ENCODE results near the gene MX1. TPM values are rescaled to one million over a fixed set of nuclear protein-coding genes. Genes with fewer than 3 reads are reported as not detected.

Gene MX1
- total RNA-seq, 1 donor from 2014 or later = 25.5 TPM

DNA sequence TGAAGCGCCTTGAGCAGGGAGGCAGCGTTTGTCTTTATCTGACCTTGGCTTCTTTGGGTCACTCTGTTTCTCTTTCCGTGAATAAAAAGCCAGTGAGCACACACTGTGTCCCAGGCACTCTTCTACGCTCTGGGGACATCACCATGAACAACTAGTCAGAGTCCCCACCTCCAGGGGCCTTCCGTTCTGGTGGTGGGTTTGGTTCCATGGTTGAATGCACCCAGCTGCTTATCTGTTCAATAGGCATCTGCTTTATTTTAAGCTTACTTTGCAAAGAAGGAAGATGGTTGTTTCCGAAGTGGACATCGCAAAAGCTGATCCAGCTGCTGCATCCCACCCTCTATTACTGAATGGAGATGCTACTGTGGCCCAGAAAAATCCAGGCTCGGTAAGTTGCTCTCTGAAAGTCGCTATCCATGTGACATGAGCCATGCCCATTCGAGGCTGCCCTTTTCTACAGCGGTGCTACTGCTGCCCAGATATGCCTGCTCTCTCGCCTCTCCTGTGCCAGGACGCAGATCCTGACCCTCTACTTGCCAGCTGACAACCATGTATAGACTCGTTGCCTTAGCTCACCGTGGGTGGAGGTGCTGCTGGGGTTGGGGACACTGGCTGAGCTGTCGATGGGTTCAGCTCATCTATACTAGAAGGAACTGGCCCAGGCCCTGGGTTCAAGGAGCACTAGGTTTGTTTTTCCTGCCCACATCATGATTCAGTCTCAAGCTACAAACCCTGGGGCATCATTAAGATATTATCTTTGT lies 5.9 kb downstream of the MX1 start:
- no peak for DNase-seq (ENCODE audit: low spot score)

- DNase-seq (ENCODE audit: low spot score) = no peak
These were observed 6.8 kb downstream of the MX1 start for GRCh38 chr21:41432562-41433460.

DNA sequence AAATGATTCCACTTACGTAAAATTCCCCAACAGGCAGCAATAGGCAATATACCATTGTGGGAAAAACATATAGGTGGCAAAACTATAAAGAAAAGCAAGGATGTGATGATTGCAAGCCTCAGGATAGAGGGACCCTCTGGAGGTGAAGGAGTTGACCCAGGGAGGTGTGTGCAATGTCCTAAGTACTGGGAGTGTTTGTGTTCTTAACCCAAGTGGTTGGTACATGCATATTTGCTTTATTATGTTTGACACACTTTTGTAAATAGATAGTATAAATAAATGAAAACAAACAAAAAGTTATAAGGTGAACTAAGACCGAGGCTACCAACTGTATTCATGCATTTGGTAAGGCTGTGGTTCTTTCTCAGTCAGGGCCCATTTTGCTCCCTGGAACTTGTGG lies 7.5 kb downstream of the MX1 start:
- DNase-seq (ENCODE audit: low spot score) = no peak

GRCh38 chr21:41435706-41436105 lies 9.7 kb downstream of the MX1 start:
- no peak for DNase-seq (ENCODE audit: low spot score)

DNA sequence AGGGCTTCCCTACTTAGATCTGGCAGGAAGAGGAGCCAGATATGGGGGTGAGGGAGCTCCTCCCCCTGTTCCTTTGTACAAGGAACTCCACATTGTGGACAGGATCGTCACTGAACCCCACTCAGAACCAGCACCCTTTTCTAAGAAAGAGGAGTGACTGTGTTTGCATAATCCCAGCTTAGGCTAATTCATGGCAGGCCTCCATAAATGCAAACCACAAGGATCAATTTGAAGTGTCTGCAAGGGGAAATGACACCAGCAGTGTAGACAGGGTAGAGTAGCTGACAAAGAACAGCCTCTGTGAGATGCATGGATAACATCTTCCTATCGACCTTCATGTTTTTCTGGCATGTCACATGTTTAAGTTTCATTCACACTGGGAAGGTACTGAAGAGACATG lies 11.7 kb downstream of the MX1 start:
- DNase-seq (ENCODE audit: low spot score) = no peak

DNA sequence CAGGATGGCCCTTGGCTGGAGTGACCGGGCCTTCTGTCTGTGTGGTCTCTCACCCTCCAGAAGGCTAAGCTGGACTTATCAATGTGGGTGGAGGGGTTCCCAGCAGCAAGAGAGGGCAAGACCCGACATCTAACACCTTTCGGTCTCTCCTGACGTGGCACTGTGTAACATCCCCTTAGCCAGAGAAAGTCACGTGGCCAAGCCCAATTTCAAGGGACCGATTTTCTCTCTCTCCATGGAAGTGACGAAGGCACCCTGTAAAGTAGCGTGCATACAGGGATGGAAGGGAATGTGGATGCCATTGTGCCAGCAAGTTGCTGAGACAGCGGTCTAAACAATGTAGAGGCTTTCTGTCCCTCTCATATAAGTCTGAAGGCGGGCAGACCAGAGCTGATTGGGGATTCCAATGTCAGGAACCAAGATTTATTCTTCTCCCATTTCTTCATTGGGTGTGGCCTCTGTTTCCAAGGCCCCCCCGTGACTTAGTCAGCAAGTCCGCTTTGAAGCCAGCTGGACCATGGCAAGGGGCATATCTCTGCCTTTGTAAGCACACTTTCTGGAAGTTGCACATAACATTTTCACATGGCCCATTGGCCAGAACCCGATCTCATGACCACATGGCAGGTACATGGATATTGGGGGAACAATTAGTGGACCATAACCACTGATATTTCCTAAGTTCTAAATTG lies 12.5 kb downstream of the MX1 start:
- no peak for DNase-seq (ENCODE audit: low spot score)

DNA sequence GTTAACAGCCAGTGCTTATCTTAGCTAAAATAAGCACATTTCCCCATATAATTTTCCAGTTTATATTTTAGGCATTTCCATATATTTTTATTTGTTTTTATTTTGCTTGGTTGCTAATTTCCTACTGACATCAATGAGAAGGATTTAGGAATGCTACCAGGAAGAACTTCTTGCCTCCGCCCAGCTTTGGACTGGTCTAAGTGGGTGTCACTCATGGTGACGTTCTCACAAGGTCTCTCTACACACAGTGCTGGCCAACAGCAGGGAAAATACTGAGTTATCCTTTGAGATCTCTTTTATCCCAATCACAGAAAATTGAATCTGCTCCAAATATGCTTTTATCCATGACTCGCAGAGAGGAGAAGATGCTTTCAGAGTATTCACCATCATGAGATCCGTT lies 13.2 kb downstream of the MX1 start:
- DNase-seq (ENCODE audit: low spot score) = peak; percentile 12

DNA sequence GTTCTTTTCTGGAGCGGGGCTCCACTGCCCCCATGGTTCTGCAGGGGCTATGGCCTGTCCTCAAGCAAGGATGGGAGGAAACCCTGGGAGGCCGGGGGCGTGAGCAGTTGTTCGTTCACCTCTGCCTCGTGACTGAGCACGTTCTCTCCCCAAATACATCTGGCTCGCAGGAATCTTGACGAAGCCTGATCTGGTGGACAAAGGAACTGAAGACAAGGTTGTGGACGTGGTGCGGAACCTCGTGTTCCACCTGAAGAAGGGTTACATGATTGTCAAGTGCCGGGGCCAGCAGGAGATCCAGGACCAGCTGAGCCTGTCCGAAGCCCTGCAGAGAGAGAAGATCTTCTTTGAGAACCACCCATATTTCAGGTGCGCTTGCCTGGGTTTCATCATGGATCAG lies 15.5 kb downstream of the MX1 start:
- DNase-seq (ENCODE audit: low spot score) = no peak

- DNase-seq (ENCODE audit: low spot score) = no peak
These were observed 16.6 kb downstream of the MX1 start for GRCh38 chr21:41442481-41443186.

GRCh38 chr21:41443562-41443961 lies 17.5 kb downstream of the MX1 start:
- no peak for DNase-seq (ENCODE audit: low spot score)

- no peak for DNase-seq (ENCODE audit: low spot score)
These were observed 18.8 kb downstream of the MX1 start for GRCh38 chr21:41444703-41445464.

- DNase-seq (ENCODE audit: low spot score) = no peak
These were observed 19.4 kb downstream of the MX1 start for GRCh38 chr21:41445465-41445862.

DNA sequence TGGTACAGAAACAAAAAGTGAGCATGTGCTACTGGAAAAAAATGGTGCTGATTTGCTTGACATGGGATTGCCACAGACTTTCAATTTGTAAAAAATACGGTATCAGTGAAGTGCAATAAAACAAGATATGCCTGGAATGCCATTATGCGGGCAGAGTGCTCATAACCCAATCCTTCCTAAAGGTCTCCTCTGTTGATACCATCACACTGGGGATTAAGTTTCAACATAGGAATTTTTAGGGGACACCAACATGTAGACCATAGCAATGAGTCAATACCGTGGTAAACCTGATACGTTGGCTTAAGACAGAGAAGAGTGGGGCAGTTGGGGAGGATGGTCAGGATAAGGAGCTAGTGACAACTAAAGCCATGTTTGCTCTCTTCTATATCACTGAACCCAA lies 20.5 kb downstream of the MX1 start:
- no peak for DNase-seq (ENCODE audit: low spot score)

DNA sequence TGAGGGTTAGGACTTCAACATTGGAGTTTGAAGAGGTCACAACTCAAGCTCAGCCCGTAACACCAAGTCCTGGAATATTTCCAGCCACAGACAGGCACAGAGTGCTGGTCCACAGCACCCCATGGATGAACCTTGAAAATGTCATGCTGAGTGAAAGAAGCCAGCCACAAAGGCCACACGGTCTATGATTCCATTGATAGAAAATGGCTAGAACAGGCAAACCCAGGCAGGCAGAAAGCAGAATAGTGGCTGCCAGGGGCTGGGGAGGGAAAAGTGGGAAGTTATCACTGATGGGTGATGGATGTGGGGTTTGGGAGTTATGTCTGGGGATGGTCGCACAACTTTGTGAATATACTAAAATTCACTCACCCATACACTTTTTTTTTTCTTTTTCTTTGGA lies 21.3 kb downstream of the MX1 start:
- no peak for DNase-seq (ENCODE audit: low spot score)

DNA sequence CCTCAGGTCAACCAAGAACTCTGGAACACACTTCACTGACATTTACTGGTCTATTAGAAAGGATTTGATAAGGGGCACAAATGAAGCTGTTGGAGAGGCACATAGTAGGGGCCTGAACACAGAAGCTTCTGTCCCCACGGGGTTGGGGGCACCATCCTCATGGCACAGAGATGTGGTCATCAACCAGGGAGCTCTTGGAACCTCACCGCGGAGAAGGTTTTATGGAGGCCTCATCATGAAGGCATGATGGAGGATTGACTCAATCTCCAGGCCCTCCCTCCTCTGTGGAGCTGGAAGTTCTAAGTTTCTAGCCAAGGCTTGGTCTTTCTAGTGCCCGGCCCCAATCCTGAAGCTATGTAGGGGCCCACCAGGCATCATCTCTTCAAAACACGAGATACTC lies 23.6 kb downstream of the MX1 start:
- DNase-seq (ENCODE audit: low spot score) = no peak

- no peak for DNase-seq (ENCODE audit: low spot score)
These were observed 26.0 kb downstream of the MX1 start for GRCh38 chr21:41451753-41452676.

DNA sequence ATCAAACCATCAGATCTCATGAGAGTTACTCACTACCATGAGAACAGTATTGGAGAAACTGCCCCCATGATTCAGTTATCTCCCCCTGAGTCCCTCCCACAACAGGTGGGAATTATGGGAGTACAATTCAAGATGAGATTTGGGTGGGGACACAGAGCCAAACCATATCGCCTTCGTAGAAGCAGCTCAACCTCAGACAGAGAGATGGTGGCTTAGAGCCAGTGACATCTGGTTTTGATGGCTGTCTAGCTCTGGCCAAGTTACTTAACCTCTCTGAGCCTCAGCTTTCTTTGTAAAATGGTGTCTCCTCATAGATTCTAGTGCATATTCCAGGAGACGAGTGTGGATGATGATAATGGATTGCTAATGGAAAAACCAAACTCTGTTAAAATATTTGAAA lies 27.2 kb downstream of the MX1 start:
- DNase-seq (ENCODE audit: low spot score) = no peak

DNA sequence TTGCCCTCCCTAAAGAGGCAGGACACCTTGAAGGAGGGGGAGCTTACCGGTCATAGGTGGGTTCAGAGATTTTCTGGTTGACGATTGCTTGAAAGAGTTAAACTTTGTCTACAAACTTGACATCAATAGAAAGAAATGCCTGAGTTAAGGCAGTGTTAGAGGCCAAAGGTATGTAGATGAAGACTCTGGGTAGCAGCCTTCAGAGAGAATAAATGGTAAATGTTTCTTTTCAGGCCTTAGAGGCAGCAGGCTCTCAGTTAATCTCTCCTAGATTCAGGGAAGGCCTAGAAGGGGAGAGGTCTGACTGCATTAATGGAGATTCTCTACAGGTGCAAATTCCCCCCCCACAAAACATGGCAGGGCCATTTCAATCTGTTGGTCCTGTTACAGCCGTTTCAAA lies 27.7 kb downstream of the MX1 start:
- DNase-seq (ENCODE audit: low spot score) = no peak

- no peak for DNase-seq (ENCODE audit: low spot score)
These were observed 32.1 kb downstream of the MX1 start for GRCh38 chr21:41458121-41458520.

GRCh38 chr21:41458559-41458958 lies 32.5 kb downstream of the MX1 start:
- DNase-seq (ENCODE audit: low spot score) = no peak
